Measurements from ENCODE around the gene TBC1D8B.

Gene TBC1D8B

DNA sequence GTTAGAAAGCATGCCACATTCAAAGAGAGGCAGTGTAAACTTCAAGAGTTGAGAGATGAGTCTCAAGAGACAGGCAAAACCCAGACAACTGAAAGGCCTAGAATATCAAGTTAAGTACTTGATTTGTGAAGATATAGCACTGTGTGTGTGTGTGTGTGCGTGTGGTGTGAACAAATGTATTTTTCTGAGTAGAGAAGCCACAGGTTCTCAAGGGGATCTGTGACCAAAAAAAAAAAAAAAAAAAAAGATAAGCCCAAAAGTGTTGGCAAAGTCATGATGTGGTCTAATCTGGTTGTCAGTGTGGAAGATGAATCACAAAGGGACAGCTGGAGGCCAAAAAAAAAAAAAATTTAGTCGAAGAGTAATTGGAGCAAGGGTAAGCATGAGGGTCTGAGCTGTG lies 96.8 kb downstream of the TBC1D8B start:
- DNase-seq = no peak

DNA sequence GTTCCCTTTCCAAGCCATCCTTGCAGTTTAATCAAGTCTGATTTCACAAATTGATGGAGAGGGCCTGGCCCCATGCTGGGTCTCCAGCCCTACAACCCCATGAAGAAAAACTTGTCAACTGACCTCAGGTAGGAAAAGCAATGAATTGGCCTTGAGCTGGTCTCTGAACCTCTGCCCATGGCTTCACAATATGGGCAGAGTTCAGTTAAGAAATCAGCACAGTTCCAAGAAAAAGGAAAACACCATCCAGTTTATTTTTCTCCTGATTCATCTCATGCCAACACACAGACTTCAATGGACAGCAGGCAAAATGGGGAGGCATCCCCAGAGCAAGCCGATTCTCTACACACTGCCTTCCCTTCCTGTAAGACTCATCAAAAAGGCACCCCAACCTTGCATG lies 97.4 kb downstream of the TBC1D8B start:
- DNase-seq = no peak

DNA sequence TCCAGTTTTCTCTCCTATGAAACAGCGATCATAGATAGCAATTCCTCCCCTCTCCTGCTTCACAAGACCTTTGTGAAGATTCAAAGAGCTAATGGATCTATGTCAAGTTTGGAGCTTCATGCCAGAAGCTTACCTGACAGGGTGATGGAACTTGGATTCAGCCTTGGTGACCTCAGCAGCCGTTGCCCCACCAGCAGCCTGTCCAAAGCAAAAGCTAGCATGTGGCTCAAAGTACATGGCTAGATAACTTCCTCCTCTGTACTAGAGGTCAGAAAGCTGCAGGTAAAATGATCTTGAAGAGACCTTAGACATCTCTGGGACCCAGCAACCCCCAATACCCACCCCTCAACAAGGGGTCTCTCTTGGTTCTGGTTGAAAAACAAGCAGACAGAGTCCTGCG lies 98.9 kb downstream of the TBC1D8B start:
- DNase-seq = no peak

DNA sequence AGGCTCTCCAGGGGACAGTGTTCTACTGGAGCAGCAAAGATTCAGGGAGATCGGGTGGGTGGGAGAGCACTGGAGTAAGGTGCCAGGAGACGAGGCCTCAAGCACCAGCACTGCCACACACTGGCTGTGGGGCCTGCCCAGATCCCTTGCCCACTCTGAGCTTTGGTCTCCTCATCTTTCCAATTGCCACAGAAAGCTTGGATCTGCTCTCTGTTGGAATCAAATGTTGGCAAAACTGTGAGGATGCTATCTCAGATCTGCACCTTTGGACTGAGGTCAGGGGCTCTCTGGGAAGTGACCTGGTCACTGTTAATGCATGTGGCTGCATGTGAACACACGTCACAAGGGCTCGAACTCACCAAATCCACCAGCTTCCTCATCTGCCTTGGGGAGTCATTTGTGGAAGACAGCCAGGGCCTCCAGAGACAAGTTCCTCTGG lies 99.3 kb downstream of the TBC1D8B start:
- no peak for DNase-seq

DNA sequence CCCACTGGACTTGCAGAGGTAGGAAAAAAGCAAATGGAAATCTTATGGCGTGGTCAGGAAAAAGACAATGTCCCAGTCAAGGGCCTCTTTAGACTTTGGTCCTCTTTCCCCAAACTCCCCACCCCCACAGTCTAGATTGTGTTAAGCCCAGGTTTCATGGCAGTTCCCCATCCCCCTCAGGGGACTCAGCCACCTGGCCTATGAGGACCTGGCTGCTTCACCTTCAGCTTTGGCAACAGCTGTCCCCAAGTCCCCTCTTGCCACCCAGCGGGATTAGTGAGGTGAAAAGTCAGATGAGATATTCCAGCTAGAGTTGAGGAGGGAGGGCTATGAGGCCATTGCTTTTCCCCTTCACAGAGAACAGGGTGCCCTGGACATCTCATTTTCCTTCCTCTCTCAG lies 100.2 kb downstream of the TBC1D8B start:
- no peak for DNase-seq

DNA sequence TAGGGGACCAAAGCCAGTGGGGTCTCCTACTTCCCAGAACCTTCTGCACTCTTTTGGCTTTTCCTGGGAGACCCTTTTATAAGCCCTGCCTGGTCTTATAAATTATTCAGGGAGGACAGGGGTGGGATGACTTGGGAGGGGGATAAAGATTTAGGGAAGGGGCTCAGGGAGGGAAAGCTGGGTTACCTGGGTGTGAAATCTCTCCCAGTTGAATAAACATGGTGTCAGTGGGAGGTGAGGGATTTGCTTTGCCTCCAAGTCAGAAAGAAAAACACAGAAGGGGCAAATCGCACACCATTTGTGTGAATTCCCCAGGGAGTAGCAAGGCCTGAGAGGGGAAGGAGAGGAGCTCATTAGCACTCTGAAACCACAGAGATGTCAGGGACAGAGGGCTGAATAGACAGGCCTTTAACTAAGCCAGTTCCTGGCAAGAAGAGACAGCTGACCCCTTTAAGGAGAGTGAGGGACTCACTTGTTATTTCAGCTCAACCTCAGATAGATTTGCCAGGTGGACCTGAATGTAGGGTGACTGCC lies 100.9 kb downstream of the TBC1D8B start, which contains the start of gene RIPPLY1:
RIPPLY1 (minus strand) TSS at position 51 of the 534 bp plus-strand sequence. CDS start 54 bp downstream, outside the sequence.
- no peak for DNase-seq

DNA sequence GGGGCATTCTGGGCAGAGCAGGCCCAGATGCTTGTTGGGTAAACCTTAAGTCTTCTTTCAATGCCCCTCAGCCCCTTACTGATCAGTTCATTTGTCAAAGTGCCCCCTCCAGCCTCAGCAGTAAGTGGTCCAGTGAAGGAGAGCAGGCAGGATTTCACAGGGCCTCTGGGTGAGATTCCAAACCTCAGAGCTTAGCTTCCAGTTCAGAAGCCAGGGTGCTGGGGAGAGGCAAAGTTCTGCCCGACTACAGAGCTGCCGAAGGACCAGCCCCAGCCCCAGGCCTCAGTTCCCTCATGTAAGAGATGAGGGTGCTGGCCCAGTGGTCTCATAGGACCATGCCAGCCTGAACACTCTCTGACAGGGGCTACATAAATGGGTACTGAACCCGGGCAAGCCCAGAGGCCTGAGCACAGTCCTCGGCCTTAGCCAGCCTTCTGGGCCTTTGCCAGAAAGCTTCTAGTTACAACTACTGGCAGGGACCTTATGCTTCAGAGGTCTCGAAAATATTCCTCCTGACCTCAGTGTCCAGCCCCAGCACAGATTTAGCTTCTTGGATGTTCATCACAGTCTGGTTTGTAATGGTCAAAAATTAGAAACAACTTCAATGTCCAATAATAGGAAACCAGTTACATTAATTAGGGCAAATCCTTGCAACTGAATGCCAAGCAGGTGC lies 101.5 kb downstream of the TBC1D8B start:
- DNase-seq = no peak

DNA sequence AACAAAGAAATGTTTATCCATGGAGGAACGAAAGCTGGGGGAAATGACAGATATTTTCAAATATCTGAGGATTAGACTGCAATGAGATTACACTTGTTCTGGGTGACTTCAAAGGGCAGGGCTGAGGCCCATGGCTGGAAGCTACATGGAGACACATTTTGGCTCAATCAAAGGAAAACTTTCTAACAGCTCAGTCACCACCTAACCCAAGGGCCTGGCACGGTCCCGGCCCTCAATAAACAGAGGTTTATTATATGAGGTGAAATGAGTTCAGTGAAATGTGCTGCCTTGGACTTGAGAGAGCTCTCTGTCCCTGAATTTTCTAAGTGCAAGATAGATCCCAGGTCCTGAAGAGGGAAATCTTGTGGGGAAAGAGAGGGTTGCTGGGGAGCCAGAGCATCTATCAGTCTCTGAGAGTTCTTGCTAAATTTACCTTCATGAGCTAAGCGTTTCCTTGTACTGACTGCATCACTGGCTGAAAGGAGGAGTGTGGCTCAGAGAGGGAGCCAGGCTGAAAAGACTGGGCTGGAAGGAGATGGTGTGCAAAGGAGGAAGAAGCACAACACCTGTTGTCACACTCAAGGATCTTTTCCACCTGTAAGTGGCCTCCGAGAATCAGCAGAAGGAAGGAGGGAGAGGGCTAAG lies 102.7 kb downstream of the TBC1D8B start:
- no peak for DNase-seq

DNA sequence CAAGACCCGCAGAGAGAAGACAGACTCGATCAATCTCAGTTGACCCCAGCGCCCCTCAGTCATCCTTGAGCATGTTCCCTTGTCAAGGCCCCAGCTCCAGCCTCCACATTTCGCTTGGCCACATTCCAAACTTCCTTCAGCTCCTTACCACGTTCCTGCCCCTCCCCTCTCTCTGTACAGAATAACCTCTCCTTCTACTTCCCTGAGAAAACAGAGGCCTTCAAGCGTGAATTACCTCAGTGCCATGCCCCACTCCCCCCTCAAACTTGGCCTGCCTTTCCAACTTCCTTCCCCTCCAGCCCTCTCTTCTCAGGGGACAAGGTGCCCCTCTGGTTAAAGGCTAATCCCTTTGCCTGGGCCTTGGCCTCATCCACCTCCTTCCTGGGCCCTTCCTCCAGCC lies 103.9 kb downstream of the TBC1D8B start:
- no peak for DNase-seq

DNA sequence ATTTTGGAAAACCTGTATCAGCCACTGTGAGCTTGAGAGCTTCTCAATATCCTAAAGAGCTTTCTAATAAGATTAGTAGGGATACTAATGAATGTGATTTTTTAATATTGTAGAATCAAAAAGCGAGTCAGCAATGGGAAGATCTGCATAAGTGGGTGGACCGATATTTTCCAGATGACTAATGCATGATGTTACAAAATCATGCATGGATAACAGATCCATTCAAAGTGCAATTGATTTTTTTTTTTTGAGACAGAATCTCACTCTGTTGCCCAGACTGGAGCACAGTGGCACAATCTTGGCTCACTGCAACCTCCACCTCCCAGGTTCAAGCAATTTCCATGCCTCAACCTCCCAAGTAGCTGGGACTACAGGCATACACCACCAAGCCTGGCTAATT lies 110.4 kb downstream of the TBC1D8B start:
- no peak for DNase-seq

DNA sequence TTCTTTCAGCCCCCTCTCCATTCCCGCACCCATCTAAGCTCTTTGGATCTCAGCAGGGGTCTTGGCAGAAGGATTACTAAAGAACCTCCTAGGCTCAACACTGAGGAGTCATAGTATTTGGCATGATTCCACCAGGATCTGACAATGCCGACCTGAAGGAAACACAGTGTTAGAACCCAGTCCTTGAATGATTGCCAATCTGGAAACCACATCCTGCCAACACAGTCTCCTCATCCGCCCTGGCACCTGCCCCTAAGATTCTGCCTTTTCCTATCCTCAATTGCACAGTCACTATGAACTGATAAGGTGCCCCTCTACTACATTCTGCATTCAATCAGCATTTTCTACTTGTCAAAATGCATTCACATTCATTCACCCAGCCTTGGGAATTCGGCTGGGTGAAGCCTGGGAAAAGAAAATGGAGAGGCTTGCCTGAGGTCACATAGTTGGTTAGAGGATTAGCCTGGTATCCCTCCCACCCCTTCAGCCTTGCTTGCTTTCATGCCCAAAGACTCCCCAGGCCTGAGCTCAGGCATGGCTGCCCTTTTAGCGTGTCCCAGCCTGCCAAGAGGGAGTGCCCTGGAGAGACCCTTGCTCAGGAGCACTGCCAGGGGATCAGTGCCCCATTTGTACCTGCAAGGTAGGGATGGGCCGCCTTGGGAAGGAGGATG lies 115.5 kb downstream of the TBC1D8B start:
- peak; percentile 66 for DNase-seq

DNA sequence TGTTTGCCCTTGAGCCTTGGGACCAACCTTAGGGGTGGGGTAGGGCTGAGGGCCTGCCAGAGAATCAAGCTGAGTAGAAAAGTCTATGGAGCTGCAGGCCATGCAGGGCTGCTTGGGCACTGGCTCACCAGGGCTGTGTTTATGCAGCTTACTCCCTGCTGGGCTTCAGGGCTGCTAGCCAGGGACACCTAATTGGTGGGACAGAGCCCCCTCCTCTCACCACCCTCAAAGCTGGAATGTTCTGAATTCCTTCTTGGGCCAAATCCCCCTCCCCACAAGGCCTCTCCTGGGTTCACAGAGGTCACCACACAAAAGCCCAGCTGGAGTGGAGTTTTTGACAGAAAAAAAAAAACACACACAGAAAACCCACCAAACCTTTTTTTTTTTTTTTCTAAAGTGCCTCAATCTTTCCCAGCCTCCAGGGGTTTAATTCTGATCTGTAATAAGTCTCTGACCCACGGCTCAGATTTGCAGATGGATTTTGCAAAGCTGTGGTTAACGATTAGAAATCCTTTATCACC lies 117.5 kb downstream of the TBC1D8B start, which contains the start of gene CLDN2:
CLDN2 (plus strand) TSS at position 471 of the 521 bp plus-strand sequence. CDS start 7,827 bp downstream, outside the sequence.
- no peak for DNase-seq

DNA sequence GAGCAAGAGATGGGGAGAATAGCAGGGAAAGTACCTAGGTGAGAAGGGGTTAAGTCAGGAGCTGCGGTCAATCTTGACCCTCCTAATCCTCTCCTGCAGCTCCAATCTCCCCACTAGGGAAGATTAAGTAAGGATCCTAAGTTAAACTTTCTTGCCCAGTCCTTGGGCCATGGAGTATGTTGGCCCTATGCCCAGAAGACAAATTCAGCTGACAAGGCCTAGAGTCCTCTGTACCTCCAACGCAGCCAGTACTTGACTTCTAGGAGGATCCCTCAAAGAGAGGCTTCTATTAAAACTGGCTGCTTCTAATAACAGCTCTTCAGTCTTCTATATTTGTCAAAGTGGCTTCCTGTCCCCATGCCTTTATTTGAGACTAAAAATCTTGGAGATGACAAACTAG lies 119.2 kb downstream of the TBC1D8B start:
- DNase-seq = no peak

All from NCI-H2029 (cell line).